ENCODE data around the gene TCF19.
"Not testable (repeated sequence)": the region's sequence is repeated elsewhere in the genome, so short reads cannot be mapped to it uniquely, and the experiment has no call there.

- not testable (repeated sequence) for TF ChIP-seq EZH2 (IDR thresholded peaks at IDR 0.05; ENCODE audit: borderline replicate concordance, insufficient read depth, low read length, poor library complexity, severe bottlenecking); MXI1 (conservative IDR thresholded peaks at IDR 0.05; ENCODE audit: poor library complexity, severe bottlenecking); CTCF (IDR thresholded peaks at IDR 0.05; ENCODE audit: poor library complexity, severe bottlenecking); EP300 (conservative IDR thresholded peaks at IDR 0.05; ENCODE audit: poor library complexity, severe bottlenecking); REST (IDR thresholded peaks at IDR 0.05; ENCODE audit: borderline replicate concordance); SMC3 (conservative IDR thresholded peaks at IDR 0.05; ENCODE audit: poor library complexity)
Observed at GRCh38 chr6:31169858-31170599, 11.6 kb downstream of the TCF19 start.
